H1 (cell line): ENCODE measurements around the gene BCL2. TPM values are rescaled to one million over a fixed set of nuclear protein-coding genes. Genes with fewer than 3 reads are reported as not detected.

ENCODE experiments used
- CTCF ChIA-PET: fragments of 300-600 bp; sonication (Branson Sonifier 250); formaldehyde crosslinking; loops from one replicate; lab custom pipeline; 2021; ENCODE audit not compliant: partially characterized antibody; lab: Charles Lee
- POLR2A ChIA-PET: fragments of 300-600 bp; sonication (Branson Sonifier 250); formaldehyde crosslinking; loops from one replicate; lab custom pipeline; 2021; ENCODE audit warnings: inconsistent platforms; ENCODE audit not compliant: partially characterized antibody; lab: Charles Lee
- DNase-seq, 2 experiments: peaks; one replicate each; pipeline versions ENCODE4 v3.0.0 to v3.0.0-alpha.2; 2010 to 2022; ENCODE audit warnings: low spot score in 2 of 2, low read depth in 1 of 2, mixed read lengths in 1 of 2
- FAIRE-seq: peaks from 2 replicates; lab custom pipeline; 2011; peaks lifted over from hg19 to GRCh38; lab: Jason Lieb, UNC
- H2AFZ ChIP-seq: 2 replicates; pipeline ENCODE4 v1.8.1; 2012; ENCODE audit warnings: low read length, inconsistent platforms
- H2AK5ac ChIP-seq: 2 replicates; pipeline ENCODE4 v1.6.1; 2013; ENCODE audit warnings: low read depth, low read length
- H2BK120ac ChIP-seq: replicated peaks from 2 replicates; pipeline ENCODE3; 2013; ENCODE audit warnings: low read depth, low read length, inconsistent platforms
- H2BK12ac ChIP-seq: 2 replicates; pipeline ENCODE4 v1.6.1; 2013; ENCODE audit warnings: low read depth, low read length
- H2BK15ac ChIP-seq: 2 replicates; pipeline ENCODE4 v1.6.1; 2013; ENCODE audit warnings: low read length
- H2BK20ac ChIP-seq: 2 replicates; pipeline ENCODE4 v1.6.1; 2013; ENCODE audit warnings: low read length
- H2BK5ac ChIP-seq: 2 replicates; pipeline ENCODE4 v1.6.1; 2013; ENCODE audit warnings: low read depth, low read length
- H3K14ac ChIP-seq: 2 replicates; pipeline ENCODE4 v1.6.1; 2013; ENCODE audit warnings: inconsistent platforms; ENCODE audit not compliant: insufficient read length
- H3K18ac ChIP-seq: 2 replicates; pipeline ENCODE4 v1.6.1; 2013; ENCODE audit warnings: low read length; ENCODE audit errors: extremely low read depth
- H3K23ac ChIP-seq: 2 replicates; pipeline ENCODE4 v1.6.1; 2013; ENCODE audit warnings: inconsistent platforms; ENCODE audit not compliant: insufficient read length
- H3K23me2 ChIP-seq: 2 replicates; pipeline ENCODE4 v1.6.1; 2013; ENCODE audit warnings: low read depth, low read length
- H3K27ac ChIP-seq: 2 replicates; pipeline ENCODE4 v1.6.1; 2011; ENCODE audit warnings: low read depth, low read length, inconsistent platforms
- H3K27me3 ChIP-seq, 4 experiments: replicated peaks in 1 of 4; 1 replicate in 1 of 4; 2 replicates in 3 of 4; pipeline versions ENCODE4 v1.6.1 to v1.8.1; 2011 to 2013; ENCODE audit warnings: low read length in 3 of 4, mild to moderate bottlenecking in 3 of 4, inconsistent platforms in 2 of 4, mixed read lengths in 2 of 4, moderate library complexity in 1 of 4; ENCODE audit not compliant: control insufficient read depth in 3 of 4, insufficient read depth in 3 of 4; ENCODE audit errors: extremely low read depth in 1 of 4
- H3K36me3 ChIP-seq, 4 experiments: 2 replicates each; pipeline versions ENCODE4 v1.6.1 to v1.8.1; 2011 to 2013; ENCODE audit warnings: mild to moderate bottlenecking in 4 of 4, low read length in 3 of 4, moderate library complexity in 2 of 4, control low read depth in 1 of 4, inconsistent platforms in 1 of 4; ENCODE audit not compliant: insufficient read depth in 4 of 4, control insufficient read depth in 2 of 4
- H3K4ac ChIP-seq: replicated peaks from 2 replicates; pipeline ENCODE3; 2013; ENCODE audit warnings: low read length, low read depth, mixed read lengths, inconsistent platforms; ENCODE audit not compliant: insufficient read length
- H3K4me1 ChIP-seq, 4 experiments: replicated peaks in 1 of 4; 1 replicate in 1 of 4; 2 replicates in 3 of 4; pipeline versions ENCODE4 v1.6.1 to v1.8.1; 2011 to 2013; ENCODE audit warnings: low read length in 3 of 4, inconsistent platforms in 2 of 4, mixed read lengths in 1 of 4; ENCODE audit not compliant: insufficient read depth in 4 of 4, control insufficient read depth in 3 of 4
- H3K4me2 ChIP-seq, 2 experiments: 2 replicates each; pipeline versions ENCODE4 v1.6.1 to v1.8.1; 2011 to 2013; ENCODE audit warnings: low read depth in 2 of 2, low read length in 2 of 2, control low read depth in 1 of 2, inconsistent platforms in 1 of 2, mild to moderate bottlenecking in 1 of 2; ENCODE audit not compliant: insufficient read depth in 1 of 2
- H3K4me3 ChIP-seq, 4 experiments: fragments of 200-600, 300-600 bp in 1 of 4; sonication (generic), shearing (Covaris generic), sonication (Bioruptor Twin) in 1 of 4; 2 replicates each; pipeline versions ENCODE4 v1.5.1 to v1.8.1; 2011 to 2016; ENCODE audit warnings: low read length in 4 of 4, low read depth in 3 of 4, control low read depth in 2 of 4, inconsistent platforms in 2 of 4, mild to moderate bottlenecking in 2 of 4, mixed read lengths in 1 of 4, moderate library complexity in 1 of 4; ENCODE audit not compliant: insufficient read depth in 2 of 4; ENCODE audit errors: extremely low read depth in 1 of 4
- H3K56ac ChIP-seq: replicated peaks from 2 replicates; pipeline ENCODE3; 2013; ENCODE audit warnings: low read depth, mild to moderate bottlenecking, mixed read lengths, low read length, inconsistent platforms; ENCODE audit not compliant: insufficient read length
- H3K79me1 ChIP-seq: 2 replicates; pipeline ENCODE4 v1.6.1; 2013; ENCODE audit warnings: low read depth, low read length, control low read depth
- H3K79me2 ChIP-seq, 2 experiments: 2 replicates each; pipeline versions ENCODE4 v1.6.1 to v1.8.1; 2012 to 2013; ENCODE audit warnings: low read length in 2 of 2, mild to moderate bottlenecking in 2 of 2, inconsistent platforms in 1 of 2; ENCODE audit not compliant: insufficient read depth in 2 of 2, control insufficient read depth in 1 of 2
- H3K9ac ChIP-seq, 4 experiments: replicated peaks in 1 of 4; 1 replicate in 1 of 4; 2 replicates in 3 of 4; pipeline versions ENCODE4 v1.6.1 to v1.8.1; 2011 to 2013; ENCODE audit warnings: low read depth in 3 of 4, low read length in 3 of 4, control low read depth in 2 of 4, mild to moderate bottlenecking in 2 of 4, moderate library complexity in 2 of 4, inconsistent platforms in 1 of 4; ENCODE audit errors: extremely low read depth in 1 of 4
- H3K9me3 ChIP-seq, 2 experiments: 2 replicates each; pipeline versions ENCODE4 v1.6.1 to v1.8.1; 2012 to 2013; ENCODE audit warnings: mild to moderate bottlenecking in 2 of 2, moderate library complexity in 2 of 2, control low read depth in 1 of 2, inconsistent platforms in 1 of 2, low read depth in 1 of 2, low read length in 1 of 2, mixed read lengths in 1 of 2; ENCODE audit not compliant: insufficient read depth in 2 of 2
- H4K20me1 ChIP-seq, 2 experiments: replicated peaks in 1 of 2; 2 replicates each; pipeline versions ENCODE3 to v1.8.1; 2011 to 2013; ENCODE audit warnings: inconsistent platforms in 2 of 2, low read length in 2 of 2, mild to moderate bottlenecking in 1 of 2; ENCODE audit not compliant: insufficient read depth in 2 of 2, control insufficient read depth in 1 of 2
- H4K5ac ChIP-seq: 2 replicates; pipeline ENCODE4 v1.6.1; 2013; ENCODE audit warnings: low read length, low read depth, mixed read lengths, inconsistent platforms; ENCODE audit not compliant: insufficient read length
- H4K8ac ChIP-seq: 2 replicates; pipeline ENCODE4 v1.8.0; 2013; ENCODE audit warnings: mild to moderate bottlenecking, moderate library complexity, low read length, inconsistent platforms; ENCODE audit not compliant: insufficient read depth; ENCODE audit errors: extremely low read depth
- H4K91ac ChIP-seq: replicated peaks from 2 replicates; pipeline ENCODE3; 2013; ENCODE audit warnings: low read length, mixed read lengths, inconsistent platforms; ENCODE audit not compliant: insufficient read length
- CHD1 ChIP-seq: IDR thresholded peaks from 2 replicates; pipeline ENCODE4 v1.6.1; 2012; ENCODE audit warnings: low read depth, low read length, improper control_type of control experiment
- CTCF ChIP-seq, 3 experiments: IDR thresholded peaks; 1 replicate in 2 of 3; 2 replicates in 1 of 3; pipeline versions ENCODE4 v1.5.1 to v1.6.1; 2011; ENCODE audit warnings: low read length in 3 of 3, mild to moderate bottlenecking in 3 of 3, inconsistent platforms in 2 of 3, low read depth in 1 of 3, moderate library complexity in 1 of 3; ENCODE audit not compliant: insufficient read depth in 1 of 3; ENCODE audit errors: control extremely low read depth in 1 of 3
- JUND ChIP-seq: IDR thresholded peaks from 2 replicates; pipeline ENCODE4 v1.6.1; 2011; ENCODE audit warnings: mild to moderate bottlenecking, improper control_type of control experiment, low read length
- RBBP5 ChIP-seq: IDR thresholded peaks from 2 replicates; pipeline ENCODE4 v1.7.1; 2012; ENCODE audit warnings: low read depth, mild to moderate bottlenecking, inconsistent platforms, low read length, moderate library complexity, borderline replicate concordance
- RXRA ChIP-seq: IDR thresholded peaks from 2 replicates; pipeline ENCODE4 v1.6.1; 2011; ENCODE audit warnings: low read depth, mild to moderate bottlenecking, low read length, moderate library complexity; ENCODE audit not compliant: insufficient read depth
- SP1 ChIP-seq: IDR thresholded peaks from 2 replicates; pipeline ENCODE4 v1.6.1; 2011; ENCODE audit warnings: low read depth, low read length
- TAF7 ChIP-seq: optimal IDR thresholded peaks from 2 replicates; pipeline ENCODE3; 2011; ENCODE audit warnings: low read depth, mild to moderate bottlenecking, inconsistent platforms, low read length, moderate library complexity, borderline replicate concordance
- WGBS, 2 experiments: shearing (Covaris generic) in 1 of 2; methylation state at CpG; one replicate each; pipeline versions ENCODE4 v1.1.6 to v1.1.7; 2013 to 2015; ENCODE audit warnings: low lambda C conversion rate in 2 of 2, mixed read lengths in 2 of 2, inconsistent platforms in 1 of 2, low coverage in 1 of 2, missing lambda C conversion rate in 1 of 2; ENCODE audit not compliant: insufficient replicate concordance in 2 of 2, insufficient coverage in 1 of 2, insufficient read length in 1 of 2; ENCODE audit errors: extremely low coverage in 1 of 2, missing lambda C conversion rate in 1 of 2; 5-methylcytosine and 5-hydroxymethylcytosine counted together
- polyA plus RNA-seq, 7 experiments: library from polyadenylated mRNA; depleted of rRNA in 3 of 7; stranded (reverse) in 5 of 7; unstranded in 2 of 7; fragments of >200 nt in 5 of 7; fragments of 200-250 nt in 2 of 7; gene quantifications; 1 replicate in 5 of 7; 2 replicates in 1 of 7; 4 replicates in 1 of 7; pipeline versions ENCODE4 v1.2.1 to v1.2.3, GENCODE V29; 2011 to 2013; ENCODE audit warnings: missing spikeins in 2 of 7, mixed read lengths in 2 of 7
- total RNA-seq: library from RNA; stranded (reverse); fragmentation: NEBNext Ultra II Directional; extraction: Animal tissue kit (Norgen Biotek cat#: 25700); gene quantifications from 2 replicates; pipeline ENCODE4 v1.2.1, GENCODE V29; 2021

Gene BCL2
- total and polyA plus RNA-seq, 2 of the 8 experiments (the other 6 are each of a cell fraction or from before 2014, with no cell fraction given), result 0.59 to 4.5 TPM

- ChIA-PET CTCF (interaction anchor here (0.7 to 1.9 kb wide), 8 partner anchors 9 to 261 kb away, joined by 3 to 7 read pairs (median 3); no protein-coding TSS in a partner anchor), POLR2A (no interaction called here)
- Histone ChIP-seq H2AFZ (no peak overlapping the region), H3K18ac (no peak overlapping the region), H2BK15ac (no peak overlapping the region), H4K91ac (no peak overlapping the region), H2AK5ac (no peak overlapping the region), H3K79me1 (no peaks in the 10 kb centered on the region), H4K20me1 (no peaks in the 10 kb centered on the region), H3K23me2 (no peaks in the 10 kb centered on the region), H2BK20ac (no peak overlapping the region), H3K9ac (no peak overlapping the region), H3K9me3 (no peaks in the 10 kb centered on the region), H3K23ac (no peak overlapping the region), H2BK120ac (no peak overlapping the region), H3K4ac (no peak overlapping the region), H3K56ac (no peak overlapping the region), H3K14ac (no peak overlapping the region), H4K5ac (no peak overlapping the region), H4K8ac (no peak overlapping the region), H3K27me3 (no peaks in the 10 kb centered on the region), H3K4me1 (peaks cover 0 to 3% (median 0%) of the 10 kb centered on the region in 4 experiments; a peak in 2 of 7 replicates), H3K27ac (no peak overlapping the region), H2BK5ac (no peak overlapping the region), H3K4me3 (no peak overlapping the region), H2BK12ac (0 out of 2 replicates have a peak overlapping the region, but pooled peaks have one; percentile 2), H3K79me2 (no peaks in the 10 kb centered on the region), H3K4me2 (no peak overlapping the region), H3K36me3 (no peaks in the 10 kb centered on the region)
- DNase-seq (no peak), FAIRE-seq (no peak)
- 90% methylated on average over 14 of the region's 14 CpGs; no CpG with 5 or more reads in 1 of the 2 experiments for WGBS, 2 experiments
- TF ChIP-seq JUND (no peak), CHD1 (no peak), CTCF (IDR thresholded peaks at IDR 0.05; ENCODE audit: control extremely low read depth in 1 of 3, insufficient read depth in 1 of 3, low read depth in 1 of 3, low read length in 3 of 3) (no peak), RXRA (no peak), TAF7 (no peak), RBBP5 (no peak), SP1 (no peak)
These were observed 170.9 kb downstream of the BCL2 start for GRCh38 chr18:63148449-63149301.
